SU-DHL-6 (cell line): ENCODE data around the gene ITPRIP.

Experiments used
- CTCF ChIP-seq: fragments of 200-600 bp; sonication (generic); IDR thresholded peaks from one replicate; pipeline ENCODE4 v1.5.1; 2017; ENCODE audit warnings: antibody characterized with exemption, mild to moderate bottlenecking, low read length, moderate library complexity; ENCODE audit not compliant: insufficient read depth, poor library complexity, severe bottlenecking
- EZH2phosphoT487 ChIP-seq: fragments of 200-600 bp; sonication (generic), shearing (Covaris generic); conservative IDR thresholded peaks from 2 replicates; pipeline ENCODE4 v1.6.1; 2018; ENCODE audit warnings: mild to moderate bottlenecking, antibody characterized with exemption, low read length, moderate library complexity, mixed read lengths

GRCh38 chr10:104267721-104268404, 70.4 kb downstream of the ITPRIP start:
- no peak for TF ChIP-seq EZH2phosphoT487
- no peak for TF ChIP-seq CTCF
